ENCODE measurements around the gene PINLYP. TPM values are rescaled to one million over a fixed set of nuclear protein-coding genes. Genes with fewer than 3 reads are reported as not detected.

Gene PINLYP
- 10 to 100 TPM in 3 of 4 donors, 1 to 10 TPM in 1; 4.6 to 46.5 (median 10.3) TPM for total RNA-seq

DNA sequence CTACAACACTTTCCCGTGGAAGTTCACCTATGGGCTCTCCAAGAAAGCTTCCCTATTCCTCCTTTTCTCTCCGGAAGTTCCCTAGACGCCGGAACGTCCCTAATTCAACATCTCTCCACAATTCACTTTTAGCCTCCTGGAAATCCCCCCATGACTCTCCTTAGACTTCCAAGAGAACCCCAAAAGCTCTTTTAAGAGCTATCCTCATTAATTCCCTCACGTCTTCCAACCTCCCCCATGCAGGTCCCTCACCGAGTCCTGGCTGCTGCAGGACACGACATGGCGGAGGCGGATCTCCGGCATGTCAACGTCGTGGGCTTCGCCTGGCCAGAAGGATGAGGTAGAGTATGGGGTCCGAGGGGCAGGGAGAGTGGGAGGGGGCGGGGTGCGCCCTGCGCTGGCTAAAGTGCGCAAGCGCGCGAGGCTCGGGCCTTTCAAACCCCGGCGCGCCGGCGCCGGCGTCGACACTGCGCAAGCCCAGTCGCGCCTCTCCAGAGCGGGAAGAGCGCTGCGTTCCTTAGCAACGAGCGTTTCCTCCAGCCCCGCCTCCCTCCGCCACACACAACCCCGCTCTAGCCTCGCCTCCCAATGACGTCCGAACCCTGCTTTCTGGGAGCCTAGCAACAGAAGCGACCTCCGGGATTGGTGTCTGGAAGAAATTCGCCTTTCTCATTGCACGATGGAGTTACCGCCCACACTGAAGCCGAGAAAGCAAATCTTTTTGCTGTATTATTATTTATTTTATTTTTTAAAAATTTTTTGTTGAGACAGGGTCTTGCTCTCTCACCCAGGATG, at the start of gene PINLYP, which contains the start of gene XRCC1:
Gene PINLYP, plus strand, starts transcription at position 646 of the 795 bp plus-strand sequence. CDS start 1,391 bp downstream, outside the sequence.
Gene XRCC1, minus strand, starts transcription at position 372 of the 795 bp plus-strand sequence. Its CDS starts 69 bp downstream, at position 303.
- H3K4me3 ChIP-seq, result peak within 1 kb of the TSS; percentile 79 to 95
- TF ChIP-seq CTCF (IDR thresholded peaks at IDR 0.05), result no peak
- TF ChIP-seq POLR2A (IDR thresholded peaks at IDR 0.05), result peak; percentile 55 to 67
- peak; percentile 97 to 98 for DNase-seq
- peak within 1 kb of the TSS; percentile 85 to 89 for H3K27ac ChIP-seq
- no peaks in the 10 kb centered on the region for H3K9me3 ChIP-seq
- intact Hi-C loops (cut with DNase I; ENCODE audit: low total_unique reads), result loop anchor here (5.0 kb wide), 1 partner anchor 92 kb away; no protein-coding TSS in a partner anchor
- no peaks in the 10 kb centered on the region for H3K27me3 ChIP-seq
- no peaks in the 10 kb centered on the region for H3K36me3 ChIP-seq
- peaks cover 0 to 5% of the 10 kb centered on the region in 2 donors for H3K4me1 ChIP-seq

DNA sequence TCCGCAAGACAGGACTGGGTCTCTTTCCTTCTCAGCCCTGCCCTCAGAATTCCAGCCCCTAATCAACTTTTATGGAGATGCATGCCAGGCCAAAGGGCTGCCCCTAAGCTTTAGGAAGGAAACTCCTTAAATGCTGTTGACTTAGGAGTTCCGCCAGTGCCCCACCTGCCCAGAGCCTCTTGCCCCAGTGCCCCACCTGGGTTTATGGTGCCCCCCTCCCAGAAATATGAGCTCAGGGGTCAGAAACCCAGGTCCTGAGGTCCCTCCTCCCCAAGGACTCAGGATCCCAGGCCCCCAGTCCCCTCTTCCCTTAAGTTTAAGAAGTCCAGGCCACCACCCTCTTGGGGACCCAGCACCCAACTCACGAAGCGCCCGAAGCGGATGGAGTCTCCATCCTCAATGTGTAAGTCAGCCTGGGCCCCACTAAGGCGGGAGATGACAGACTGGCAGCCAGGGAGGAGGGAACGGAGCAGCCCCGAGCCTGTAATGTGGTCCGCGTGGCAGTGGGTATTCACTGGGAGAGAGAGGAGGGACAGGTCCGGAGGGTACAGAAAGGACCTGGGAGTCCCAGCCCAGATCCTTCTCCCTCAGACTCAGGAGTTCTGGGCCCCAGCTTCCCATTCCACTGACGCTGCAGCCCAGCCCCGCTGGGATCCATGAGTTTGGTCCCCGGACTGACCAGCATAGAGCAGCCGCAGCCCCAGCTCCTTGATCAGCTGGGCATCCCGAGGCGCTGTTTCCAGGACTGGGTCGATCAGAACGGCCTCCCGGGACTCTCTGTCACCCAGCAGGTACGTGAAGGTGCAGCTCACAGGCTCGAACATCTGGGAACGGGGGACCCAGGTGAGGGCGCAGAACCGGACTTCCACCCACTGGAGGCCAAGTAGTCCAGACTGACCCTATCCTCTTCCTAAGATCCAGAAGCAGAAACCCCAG, 49.5 kb upstream of the PINLYP start:
- intact Hi-C loops (cut with DNase I; ENCODE audit: low total_unique reads), result no loop called here
- TF ChIP-seq POLR2A (IDR thresholded peaks at IDR 0.05) (no peak), CTCF (IDR thresholded peaks at IDR 0.05) (no peak)

GRCh38 chr19:43526884-43527859, 48.4 kb upstream of the PINLYP start, which contains the start of gene ETHE1:
Gene ETHE1 (minus strand): TSS chr19:43527201. CDS start chr19:43527177, 24 bp downstream.
- Histone ChIP-seq H3K36me3 (no peaks in the 10 kb centered on the region), H3K4me1 (no peaks in the 10 kb centered on the region), H3K27ac (peak within 1 kb of the TSS; percentile 82 to 84), H3K27me3 (no peaks in the 10 kb centered on the region), H3K9me3 (no peaks in the 10 kb centered on the region), H3K4me3 (peak within 1 kb of the TSS; percentile 68 to 90)
- peak; percentile 76 to 83 for DNase-seq
- TF ChIP-seq POLR2A (IDR thresholded peaks at IDR 0.05) (peak; percentile 23 to 77), CTCF (IDR thresholded peaks at IDR 0.05) (peak in 2 of 4 experiments; percentile 10 to 20)
- intact Hi-C loops (cut with DNase I; ENCODE audit: low total_unique reads), result no loop called here

More for the DNA sequence above, 49.5 kb upstream of the PINLYP start:
- no peaks in the 10 kb centered on the region for H3K9me3 ChIP-seq
- peak overlapping the region; percentile 68 to 90 for H3K4me3 ChIP-seq
- peak in 1 of 2 donors; percentile 28 for DNase-seq
- no peaks in the 10 kb centered on the region for H3K36me3 ChIP-seq
- no peaks in the 10 kb centered on the region for H3K4me1 ChIP-seq
- no peaks in the 10 kb centered on the region for H3K27me3 ChIP-seq
- H3K27ac ChIP-seq, result peak overlapping the region; percentile 82 to 84

DNA sequence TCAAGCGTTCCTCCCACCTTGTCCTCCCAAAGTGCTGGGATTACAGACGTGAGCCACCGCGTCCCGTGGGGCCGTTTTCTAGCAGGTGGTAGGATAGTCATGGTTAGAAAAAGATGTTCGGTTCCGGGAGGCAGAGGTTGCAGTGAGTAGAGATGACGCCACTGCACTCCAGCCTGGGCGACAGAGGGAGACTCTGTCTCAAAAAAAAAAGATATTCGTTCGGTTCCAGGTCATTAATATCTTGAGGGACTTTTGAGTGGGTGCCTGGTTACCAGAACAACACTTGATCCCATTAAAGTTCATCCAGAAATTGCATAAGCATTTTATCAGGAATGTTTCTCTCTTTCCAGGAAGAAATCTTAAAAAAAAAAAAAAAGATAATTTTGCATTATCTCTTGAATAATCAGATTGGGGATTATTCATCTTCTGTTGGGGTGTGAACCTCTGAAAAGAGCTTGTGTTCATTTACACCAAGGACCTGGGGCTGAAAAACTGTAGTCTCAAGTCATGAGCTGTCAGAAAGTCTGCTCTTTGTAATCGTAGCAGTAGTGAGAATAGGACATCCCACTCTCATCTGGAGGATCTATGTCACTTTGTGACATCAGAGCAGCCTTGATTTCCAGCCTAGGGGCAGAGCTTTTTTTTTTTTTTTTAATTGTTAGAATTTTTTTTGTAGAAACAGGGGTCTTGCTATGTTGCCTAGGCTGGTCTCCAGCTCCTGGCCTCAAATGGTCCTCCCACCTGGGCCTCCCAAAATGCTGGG, 47.6 kb upstream of the PINLYP start:
- Histone ChIP-seq H3K4me1 (no peaks in the 10 kb centered on the region), H3K4me3 (peak overlapping the region; percentile 68 to 90)

More for the DNA sequence above, 47.6 kb upstream of the PINLYP start:
- TF ChIP-seq CTCF (IDR thresholded peaks at IDR 0.05) (peak in 1 of 4 experiments; percentile 15), POLR2A (IDR thresholded peaks at IDR 0.05) (no peak)
- Histone ChIP-seq H3K9me3 (no peaks in the 10 kb centered on the region), H3K27me3 (no peaks in the 10 kb centered on the region), H3K27ac (peak overlapping the region; percentile 82 to 84), H3K36me3 (no peaks in the 10 kb centered on the region)
- DNase-seq, result peak; percentile 50 to 58
- intact Hi-C loops (cut with DNase I; ENCODE audit: low total_unique reads), result no loop called here
